ENCODE results near the gene EDNRB.
"Not testable (repeated sequence)": the region's sequence is repeated elsewhere in the genome, so short reads cannot be mapped to it uniquely, and the experiment has no call there.

EDNRB gene

GRCh38 chr13:77918391-77919245, at the start of gene EDNRB:
EDNRB (minus strand) TSS chr13:77918831; CDS start chr13:77918573, 258 bp downstream.
- FAIRE-seq: no peak

DNA sequence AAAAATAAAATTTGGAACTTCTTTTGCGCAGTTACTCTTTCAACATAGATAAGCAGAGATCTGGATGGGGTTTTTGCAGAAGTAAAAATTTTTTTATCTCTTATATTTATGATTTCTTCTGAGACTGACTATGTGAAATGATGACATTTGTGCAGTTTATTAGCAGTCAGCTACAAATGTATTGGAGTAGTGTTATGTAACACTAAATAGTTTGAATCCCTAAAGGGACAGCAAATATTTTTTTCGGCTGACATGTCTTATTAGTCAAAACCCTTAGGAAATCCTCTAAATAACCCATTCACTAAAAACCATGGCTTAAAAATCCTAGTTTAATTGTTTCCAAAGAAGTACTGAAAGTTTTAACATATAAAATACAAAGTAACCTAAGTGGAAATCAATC, 48.0 kb upstream of the EDNRB start:
- FAIRE-seq: no peak

- FAIRE-seq: no peak
These were observed 34.1 kb upstream of the EDNRB start for GRCh38 chr13:77952737-77953136.

- FAIRE-seq: no peak
These were observed 33.6 kb upstream of the EDNRB start for GRCh38 chr13:77952276-77952675.

GRCh38 chr13:77946522-77946921, 27.9 kb upstream of the EDNRB start:
- FAIRE-seq: no peak

DNA sequence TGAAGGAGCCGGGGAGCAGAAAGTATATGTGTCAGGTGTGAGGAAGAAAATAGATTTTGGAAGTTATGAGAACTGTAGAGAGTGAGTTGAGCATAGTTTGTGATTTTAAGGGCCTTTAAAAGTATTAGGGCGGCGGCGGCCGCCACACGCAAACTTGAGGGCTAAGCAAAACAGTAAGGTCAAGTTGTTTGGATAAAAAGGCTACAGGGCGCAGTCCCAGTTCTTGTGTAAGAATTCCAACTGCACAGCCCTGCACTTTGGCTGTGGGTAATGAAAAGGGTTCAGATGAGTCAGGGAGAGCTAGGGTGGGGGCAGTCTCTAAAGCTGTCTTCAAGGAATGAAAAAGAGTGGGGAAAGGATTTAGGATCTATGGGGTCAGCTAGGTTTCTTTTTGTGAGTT, 16.4 kb upstream of the EDNRB start:
- not testable (repeated sequence) for FAIRE-seq

- FAIRE-seq: no peak
These were observed 11.8 kb upstream of the EDNRB start for GRCh38 chr13:77930430-77930829.

GRCh38 chr13:77928909-77929308, 10.3 kb upstream of the EDNRB start:
- no peak for FAIRE-seq

GRCh38 chr13:77925616-77926015, 7.0 kb upstream of the EDNRB start:
- FAIRE-seq: no peak

- no peak for FAIRE-seq
These were observed 1.3 kb upstream of the EDNRB start for GRCh38 chr13:77919921-77920294.

DNA sequence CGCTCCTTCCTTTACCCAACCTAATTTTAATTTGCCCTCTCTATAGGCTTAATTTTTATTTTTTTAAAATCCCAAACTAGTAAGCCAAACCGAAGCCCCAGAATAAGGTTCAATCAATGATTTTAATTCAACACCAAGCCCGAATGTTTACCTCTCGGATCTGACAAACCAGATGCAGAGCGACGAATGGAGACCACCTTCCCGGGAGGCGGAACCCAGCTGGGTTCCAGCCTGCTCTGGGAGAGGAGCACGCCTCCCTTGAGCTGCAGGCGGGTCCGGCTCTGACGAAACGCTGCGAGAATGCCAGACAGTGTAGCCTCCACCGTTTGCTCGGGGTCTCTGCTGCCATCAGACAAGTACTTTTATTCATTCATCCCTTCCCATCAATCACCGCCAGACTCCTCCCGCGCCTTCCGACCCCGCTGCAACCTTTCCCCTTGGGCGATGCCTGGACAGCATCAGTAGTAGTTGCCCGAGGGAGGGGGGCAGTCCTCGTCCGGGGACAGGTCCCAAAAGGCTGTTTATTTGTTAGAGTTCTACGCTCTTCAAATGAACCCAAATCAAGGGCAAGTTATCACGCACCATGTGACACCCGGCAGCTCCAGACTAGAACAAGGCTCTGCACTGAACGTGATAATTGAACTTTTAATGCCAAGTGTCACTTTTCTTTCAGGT, 752 bp upstream of the EDNRB start:
- no peak for FAIRE-seq

GRCh38 chr13:77916488-77916887, 2.1 kb downstream of the EDNRB start:
- no peak for FAIRE-seq

DNA sequence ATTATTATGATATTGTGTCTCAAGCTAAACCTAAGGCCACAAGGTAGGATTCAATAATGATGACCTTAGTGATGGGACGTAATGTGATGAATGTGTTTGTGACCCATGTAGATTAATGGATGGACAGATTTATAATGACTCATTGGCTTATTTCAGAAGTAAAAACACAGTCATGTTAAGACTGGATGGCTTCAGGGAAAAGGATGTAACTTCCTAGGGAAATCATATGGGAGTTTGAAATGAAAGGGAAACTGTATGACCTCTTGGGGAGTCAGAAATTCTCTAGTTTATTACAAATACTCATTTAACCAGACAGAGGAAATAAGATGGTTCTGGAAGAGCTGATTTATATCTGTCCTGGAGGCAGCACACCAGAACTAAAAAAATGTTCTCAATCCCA, 2.9 kb downstream of the EDNRB start:
- FAIRE-seq: no peak

DNA sequence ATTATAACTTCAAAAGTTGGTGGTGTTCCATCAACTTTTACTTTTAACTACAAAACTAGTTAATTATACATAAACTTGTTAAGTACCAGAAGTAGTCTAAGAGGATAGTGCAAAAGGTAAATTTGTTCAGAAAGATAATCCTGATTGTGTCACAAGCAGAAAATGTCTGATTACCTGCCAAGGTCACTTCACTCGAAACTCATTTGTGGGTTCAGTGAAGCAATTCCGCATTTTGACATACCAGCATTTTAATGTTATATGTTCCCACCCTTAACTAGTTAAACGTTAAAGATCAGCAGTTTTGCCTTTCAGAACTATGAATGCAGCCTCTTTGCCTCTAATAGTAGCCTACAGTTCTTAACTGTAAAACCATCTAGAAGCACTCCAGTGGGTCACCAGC, 5.6 kb downstream of the EDNRB start:
- FAIRE-seq: no peak

DNA sequence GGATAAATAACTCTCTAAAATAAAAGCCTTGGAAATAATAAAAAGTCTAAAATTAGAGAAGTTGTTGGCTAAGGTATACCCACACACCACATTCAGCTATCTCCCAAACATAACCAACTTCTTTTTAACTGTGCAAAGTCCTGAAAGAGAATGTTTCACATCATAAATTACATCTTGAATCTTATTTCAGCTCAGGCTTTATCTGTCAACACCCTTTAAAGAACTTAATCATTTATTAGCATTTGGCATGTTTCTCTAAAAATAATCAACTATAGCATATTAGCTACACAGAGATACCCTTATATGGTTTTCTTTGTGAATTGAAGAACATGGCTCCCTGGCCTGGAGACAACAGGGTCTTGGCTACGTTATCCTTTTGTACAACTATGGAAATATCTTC, 6.9 kb downstream of the EDNRB start:
- FAIRE-seq: no peak

- FAIRE-seq: no peak
These were observed 8.8 kb downstream of the EDNRB start for GRCh38 chr13:77909827-77910226.

- FAIRE-seq: no peak
These were observed 10.1 kb downstream of the EDNRB start for GRCh38 chr13:77908531-77908930.

- FAIRE-seq: no peak
These were observed 10.8 kb downstream of the EDNRB start for GRCh38 chr13:77907666-77908341.

DNA sequence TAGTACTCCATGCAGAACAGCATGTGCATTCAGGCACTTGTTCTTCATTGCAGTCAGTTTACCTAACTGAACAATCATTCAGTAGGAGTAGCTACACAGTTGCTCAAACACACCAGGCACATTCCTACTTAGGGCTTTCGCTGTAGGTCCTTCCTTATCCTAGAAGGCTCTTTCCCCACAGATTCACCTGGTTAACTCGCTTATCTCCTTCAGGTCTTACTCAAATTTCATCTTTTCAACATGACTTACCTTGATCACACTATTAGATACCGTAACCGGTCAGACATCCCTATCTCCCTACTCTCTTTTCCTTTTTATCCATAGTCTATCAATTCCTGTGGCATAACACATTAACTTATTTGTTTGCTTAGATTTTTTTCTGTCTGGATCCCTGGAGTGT, 14.6 kb downstream of the EDNRB start:
- FAIRE-seq: no peak

GRCh38 chr13:77903435-77903834, 15.2 kb downstream of the EDNRB start:
- no peak for FAIRE-seq

GRCh38 chr13:77902319-77902963, 16.2 kb downstream of the EDNRB start:
- FAIRE-seq: no peak

DNA sequence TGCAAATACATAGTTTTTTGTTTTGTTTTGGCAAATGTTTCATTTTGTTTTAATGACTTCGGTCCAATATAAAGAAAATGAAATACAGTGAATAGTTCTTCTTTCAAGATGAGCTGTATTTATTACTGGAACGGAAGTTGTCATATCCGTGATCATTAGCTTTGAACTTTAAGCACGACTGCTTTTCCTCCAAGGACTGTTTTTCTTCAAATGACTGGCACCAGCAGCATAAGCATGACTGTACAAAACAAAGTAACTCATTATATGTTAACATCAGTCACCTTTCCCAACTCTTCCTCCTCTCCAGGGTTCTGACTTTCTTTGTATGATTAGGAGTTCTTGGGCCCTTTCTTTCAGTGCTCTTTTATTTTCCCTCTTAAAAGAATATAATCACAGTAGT, 20.5 kb downstream of the EDNRB start:
- no peak for FAIRE-seq

DNA sequence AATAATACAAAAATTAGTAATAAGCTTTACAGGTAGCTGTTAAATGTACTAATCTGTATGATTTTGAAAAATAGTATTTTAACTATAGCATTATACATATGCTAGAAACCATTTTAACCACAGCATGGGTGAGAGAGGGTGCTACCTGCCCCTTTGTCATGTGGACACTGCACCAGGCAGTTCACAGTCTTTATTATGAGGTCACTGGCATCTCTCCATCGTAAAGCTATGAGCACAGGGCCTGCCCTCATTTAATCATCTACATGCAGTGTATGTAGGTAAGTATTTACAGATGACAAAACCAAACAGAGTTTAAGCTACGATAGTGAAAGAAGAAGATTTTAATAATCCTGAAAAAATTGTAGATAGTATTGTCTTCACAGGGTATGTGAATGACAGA, 21.7 kb downstream of the EDNRB start:
- FAIRE-seq: no peak
